Measurements from ENCODE around the gene FER. TPM values are rescaled to one million over a fixed set of nuclear protein-coding genes. Genes with fewer than 3 reads are reported as not detected.

FER gene
- total and polyA plus RNA-seq, 2 experiments from 2014 or later = 25.9 to 30.7 TPM

DNA sequence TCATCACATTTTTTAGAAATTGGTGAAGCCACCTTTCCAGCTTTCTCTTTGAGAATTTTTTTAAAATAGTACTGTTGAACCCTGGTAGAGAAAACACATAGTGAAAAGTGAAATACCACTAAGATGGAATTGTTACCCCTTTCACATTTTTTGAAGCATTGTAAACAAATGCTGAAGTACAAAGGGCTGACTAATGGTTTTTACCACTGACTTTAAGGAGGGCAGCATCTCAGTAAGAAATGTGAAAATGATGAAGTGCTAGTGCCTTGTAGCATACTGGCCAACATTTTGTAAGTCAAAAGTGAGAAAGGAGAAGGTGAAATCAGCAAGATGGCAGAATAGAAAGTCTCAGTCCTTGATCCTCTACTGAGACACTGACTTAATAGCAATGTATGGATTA, 341.5 kb downstream of the FER start:
- Histone ChIP-seq H3K27ac (no peak overlapping the region), H3K4me1 (ENCODE audit: low read depth) (no peaks in the 10 kb centered on the region), H3K4me3 (no peak overlapping the region), H3K27me3 (no peaks in the 10 kb centered on the region), H3K9me3 (ENCODE audit: low read depth) (no peaks in the 10 kb centered on the region), H3K36me3 (no peaks in the 10 kb centered on the region)
- no peak for DNase-seq (ENCODE audit: low read depth in 1 of 2, low spot score in 1 of 2)
- TF ChIP-seq, protein P1, sequence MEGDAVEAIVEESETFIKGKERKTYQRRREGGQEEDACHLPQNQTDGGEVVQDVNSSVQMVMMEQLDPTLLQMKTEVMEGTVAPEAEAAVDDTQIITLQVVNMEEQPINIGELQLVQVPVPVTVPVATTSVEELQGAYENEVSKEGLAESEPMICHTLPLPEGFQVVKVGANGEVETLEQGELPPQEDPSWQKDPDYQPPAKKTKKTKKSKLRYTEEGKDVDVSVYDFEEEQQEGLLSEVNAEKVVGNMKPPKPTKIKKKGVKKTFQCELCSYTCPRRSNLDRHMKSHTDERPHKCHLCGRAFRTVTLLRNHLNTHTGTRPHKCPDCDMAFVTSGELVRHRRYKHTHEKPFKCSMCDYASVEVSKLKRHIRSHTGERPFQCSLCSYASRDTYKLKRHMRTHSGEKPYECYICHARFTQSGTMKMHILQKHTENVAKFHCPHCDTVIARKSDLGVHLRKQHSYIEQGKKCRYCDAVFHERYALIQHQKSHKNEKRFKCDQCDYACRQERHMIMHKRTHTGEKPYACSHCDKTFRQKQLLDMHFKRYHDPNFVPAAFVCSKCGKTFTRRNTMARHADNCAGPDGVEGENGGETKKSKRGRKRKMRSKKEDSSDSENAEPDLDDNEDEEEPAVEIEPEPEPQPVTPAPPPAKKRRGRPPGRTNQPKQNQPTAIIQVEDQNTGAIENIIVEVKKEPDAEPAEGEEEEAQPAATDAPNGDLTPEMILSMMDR (IDR thresholded peaks at IDR 0.05; ENCODE audit: low read depth, low read length) = no peak

GRCh38 chr5:109099081-109099480, 351.4 kb downstream of the FER start:
- Histone ChIP-seq H3K36me3 (no peaks in the 10 kb centered on the region), H3K4me1 (ENCODE audit: low read depth) (peaks cover 16% of the 10 kb centered on the region), H3K9me3 (ENCODE audit: low read depth) (no peaks in the 10 kb centered on the region), H3K4me3 (no peak overlapping the region), H3K27ac (no peak overlapping the region), H3K27me3 (no peaks in the 10 kb centered on the region)
- TF ChIP-seq, protein P1 (IDR thresholded peaks at IDR 0.05; ENCODE audit: low read depth, low read length) = no peak
- no peak for DNase-seq (ENCODE audit: low read depth in 1 of 2, low spot score in 1 of 2)

DNA sequence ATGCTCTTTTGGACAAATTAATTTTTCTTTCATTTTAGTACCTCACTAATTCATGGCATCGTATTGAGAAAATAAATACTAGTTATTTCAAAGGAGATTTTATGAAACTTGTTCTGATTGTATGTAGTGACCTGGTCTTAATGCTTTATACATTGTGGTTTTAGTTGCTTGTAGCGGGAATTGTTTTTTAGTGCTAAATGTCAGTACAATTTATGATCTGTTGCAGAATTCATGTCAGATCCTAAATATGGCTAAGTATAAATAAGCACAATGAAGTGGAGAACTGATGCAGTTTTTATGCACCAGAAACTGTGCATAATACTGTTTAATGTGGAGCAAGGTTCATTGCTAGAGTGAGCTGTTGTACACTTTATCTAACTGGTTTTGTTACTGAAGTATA, 353.3 kb downstream of the FER start:
- TF ChIP-seq, protein P1 (IDR thresholded peaks at IDR 0.05; ENCODE audit: low read depth, low read length) = no peak
- Histone ChIP-seq H3K9me3 (ENCODE audit: low read depth) (no peaks in the 10 kb centered on the region), H3K27ac (no peak overlapping the region), H3K4me1 (ENCODE audit: low read depth) (peaks cover 16% of the 10 kb centered on the region), H3K27me3 (no peaks in the 10 kb centered on the region), H3K4me3 (no peak overlapping the region), H3K36me3 (no peaks in the 10 kb centered on the region)
- no peak for DNase-seq (ENCODE audit: low read depth in 1 of 2, low spot score in 1 of 2)

DNA sequence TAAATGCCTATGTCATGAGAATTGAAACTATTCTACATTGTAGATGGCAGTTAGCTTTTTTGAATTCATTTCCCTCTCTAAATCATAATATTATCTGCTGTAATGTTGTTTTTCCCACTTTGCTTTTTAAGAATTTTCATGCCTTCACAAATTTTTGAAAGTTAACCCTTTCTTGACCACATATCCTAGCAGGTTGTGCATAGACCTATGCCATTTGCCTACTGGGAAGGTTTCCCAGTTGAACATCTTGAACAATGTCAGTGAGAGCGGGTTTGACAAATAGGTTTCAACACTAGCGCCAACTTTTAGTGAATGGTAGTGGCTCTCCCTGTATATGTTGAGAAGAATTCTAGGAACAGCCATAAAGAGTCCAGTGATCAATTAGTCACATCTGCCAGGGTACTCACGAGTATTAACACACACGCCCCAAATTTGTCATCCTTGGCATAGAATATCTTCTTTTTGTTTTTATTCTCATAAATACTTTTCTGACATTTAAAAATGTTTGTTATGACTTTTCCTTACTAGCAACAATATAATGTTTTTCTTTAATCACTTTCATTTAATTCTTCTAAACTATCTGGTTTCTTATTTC, 354.5 kb downstream of the FER start:
- H3K4me3 ChIP-seq = no peak overlapping the region
- DNase-seq (ENCODE audit: low read depth in 1 of 2, low spot score in 1 of 2) = no peak

GRCh38 chr5:109105631-109106267, 358.1 kb downstream of the FER start:
- Histone ChIP-seq H3K27me3 (no peaks in the 10 kb centered on the region), H3K27ac (no peak overlapping the region), H3K4me3 (no peak overlapping the region), H3K36me3 (no peaks in the 10 kb centered on the region), H3K4me1 (ENCODE audit: low read depth) (no peaks in the 10 kb centered on the region), H3K9me3 (ENCODE audit: low read depth) (no peaks in the 10 kb centered on the region)
- TF ChIP-seq, protein P1 (IDR thresholded peaks at IDR 0.05; ENCODE audit: low read depth, low read length) = no peak
- peak in 1 of 2 donors; percentile 84 for DNase-seq (ENCODE audit: low read depth in 1 of 2, low spot score in 1 of 2)

More for the DNA sequence above, 354.5 kb downstream of the FER start:
- Histone ChIP-seq H3K36me3 (no peaks in the 10 kb centered on the region), H3K27me3 (no peaks in the 10 kb centered on the region), H3K9me3 (ENCODE audit: low read depth) (no peaks in the 10 kb centered on the region), H3K27ac (no peak overlapping the region), H3K4me1 (ENCODE audit: low read depth) (peaks cover 13% of the 10 kb centered on the region)
- TF ChIP-seq, protein P1 (IDR thresholded peaks at IDR 0.05; ENCODE audit: low read depth, low read length) = no peak
